SK-N-SH (cell line): ENCODE data around the gene ITFG2. TPM values are rescaled to one million over a fixed set of nuclear protein-coding genes. Genes with fewer than 3 reads are reported as not detected.

ENCODE experiments used
- polyA plus RNA-seq, 3 experiments: library from polyadenylated mRNA; depleted of rRNA; stranded (reverse); fragments of >200 nt; gene quantifications; 2 replicates each; pipeline ENCODE4 v1.2.3, GENCODE V29; 2012

The ITFG2 gene
- polyA plus RNA-seq, 1 of the 3 experiments (the other 2 are of a cell fraction) = 27.2 TPM

Other genes starting within 250 kb of the ITFG2 start
- gene FKBP4, start 17.7 kb upstream of the ITFG2 start, polyA plus RNA-seq (2012; rRNA removed) = 53.2 and 57.7 TPM in 2 replicates
- gene NRIP2, start 22.4 kb downstream of the ITFG2 start, polyA plus RNA-seq (2012; rRNA removed) = not detected in 2 replicates
- not detected in 2 replicates for gene TEX52, start 44.4 kb downstream of the ITFG2 start, polyA plus RNA-seq (2012; rRNA removed)
- gene FOXM1, start 64.5 kb downstream of the ITFG2 start, polyA plus RNA-seq (2012; rRNA removed) = 17.0 and 29.9 TPM in 2 replicates
- 28.9 and 39.5 TPM in 2 replicates for gene RHNO1, start 64.6 kb downstream of the ITFG2 start, polyA plus RNA-seq (2012; rRNA removed)
- gene TULP3, start 78.2 kb downstream of the ITFG2 start, polyA plus RNA-seq (2012; rRNA removed) = 22.6 and 24.0 TPM in 2 replicates
- 21.1 and 27.1 TPM in 2 replicates for gene TEAD4, start 146.7 kb downstream of the ITFG2 start, polyA plus RNA-seq (2012; rRNA removed)